ENCODE results near the gene NR2C2AP. TPM values are rescaled to one million over a fixed set of nuclear protein-coding genes. Genes with fewer than 3 reads are reported as not detected.

Gene NR2C2AP
- total and polyA plus RNA-seq, 2 donors (not counting 3 experiments of a cell fraction or from before 2014, with no cell fraction given) = 11.9 to 17.5 TPM

GRCh38 chr19:19236173-19236572 is 33.0 kb upstream of the NR2C2AP start:
- no peaks in the 10 kb centered on the region for H3K9me1 ChIP-seq (replicated peaks; ENCODE audit: control insufficient read depth, extremely low read depth, insufficient read depth, low read length)
- CTCF ChIA-PET = no interaction called here

More at GRCh38 chr19:19236173-19236572, 33.0 kb upstream of the NR2C2AP start:
- Histone ChIP-seq H3K79me2 (ENCODE audit: control insufficient read depth, insufficient read depth, low read length) (no peaks in the 10 kb centered on the region), H3K27me3 (ENCODE audit: control insufficient read depth in 2 of 2, insufficient read depth in 2 of 2, low read length in 2 of 2) (no peaks in the 10 kb centered on the region), H3K4me1 (ENCODE audit: control insufficient read depth, extremely low read depth, insufficient read depth, low read length) (no peaks in the 10 kb centered on the region), H3K27ac (ENCODE audit: insufficient read depth, low read depth, low read length) (no peak overlapping the region), H4K20me1 (replicated peaks; ENCODE audit: control insufficient read depth, extremely low read depth, insufficient read depth, low read length) (no peaks in the 10 kb centered on the region), H3K36me3 (ENCODE audit: control insufficient read depth in 2 of 2, extremely low read depth in 1 of 2, insufficient read depth in 2 of 2, low read length in 2 of 2) (no peaks in the 10 kb centered on the region), H3K9ac (replicated peaks; ENCODE audit: extremely low read depth, insufficient read depth, low read length) (no peak overlapping the region), H3K4me3 (replicated peaks in 1 of 3; ENCODE audit: insufficient read depth in 1 of 3, low read depth in 1 of 3, low read length in 3 of 3) (no peak overlapping the region), H3K9me3 (replicated peaks; ENCODE audit: control insufficient read depth, insufficient read depth, low read length) (peaks cover 2% of the 10 kb centered on the region), H2AFZ (ENCODE audit: low read depth, low read length) (no peak overlapping the region), H3K4me2 (ENCODE audit: insufficient read depth, low read length) (no peak overlapping the region)
- POLR2A ChIA-PET = no interaction called here
- TF ChIP-seq MYC (IDR thresholded peaks at IDR 0.05; ENCODE audit: low read depth, low read length) (no peak), POLR2A (IDR thresholded peaks at IDR 0.05; ENCODE audit: low read depth, low read length) (no peak), EZH2 (IDR thresholded peaks at IDR 0.05; ENCODE audit: borderline replicate concordance, low read depth, low read length, severe bottlenecking) (no peak), JUN (IDR thresholded peaks at IDR 0.05; ENCODE audit: borderline replicate concordance, insufficient read depth, insufficient read length, low read depth) (no peak), POLR2AphosphoS5 (IDR thresholded peaks at IDR 0.05; ENCODE audit: insufficient read depth, low read depth, low read length) (no peak), GATA2 (IDR thresholded peaks at IDR 0.05; ENCODE audit: insufficient read depth, insufficient read length, low read depth, low read length) (no peak)
- TF ChIP-seq, protein P1, sequence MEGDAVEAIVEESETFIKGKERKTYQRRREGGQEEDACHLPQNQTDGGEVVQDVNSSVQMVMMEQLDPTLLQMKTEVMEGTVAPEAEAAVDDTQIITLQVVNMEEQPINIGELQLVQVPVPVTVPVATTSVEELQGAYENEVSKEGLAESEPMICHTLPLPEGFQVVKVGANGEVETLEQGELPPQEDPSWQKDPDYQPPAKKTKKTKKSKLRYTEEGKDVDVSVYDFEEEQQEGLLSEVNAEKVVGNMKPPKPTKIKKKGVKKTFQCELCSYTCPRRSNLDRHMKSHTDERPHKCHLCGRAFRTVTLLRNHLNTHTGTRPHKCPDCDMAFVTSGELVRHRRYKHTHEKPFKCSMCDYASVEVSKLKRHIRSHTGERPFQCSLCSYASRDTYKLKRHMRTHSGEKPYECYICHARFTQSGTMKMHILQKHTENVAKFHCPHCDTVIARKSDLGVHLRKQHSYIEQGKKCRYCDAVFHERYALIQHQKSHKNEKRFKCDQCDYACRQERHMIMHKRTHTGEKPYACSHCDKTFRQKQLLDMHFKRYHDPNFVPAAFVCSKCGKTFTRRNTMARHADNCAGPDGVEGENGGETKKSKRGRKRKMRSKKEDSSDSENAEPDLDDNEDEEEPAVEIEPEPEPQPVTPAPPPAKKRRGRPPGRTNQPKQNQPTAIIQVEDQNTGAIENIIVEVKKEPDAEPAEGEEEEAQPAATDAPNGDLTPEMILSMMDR (IDR thresholded peaks at IDR 0.05; ENCODE audit: extremely low read depth in 1 of 2, insufficient read depth in 1 of 2, low read depth in 1 of 2, low read length in 2 of 2) = no peak
- no peak for DNase-seq (ENCODE audit: low read depth, low spot score)
- dilution Hi-C loops (cut with MboI; ENCODE audit: extremely low pct_ligation_motif_present, low sequenced_read_pairs) (no loop called here), intact Hi-C loops (cut with micrococcal nuclease) (no loop called here)
- FAIRE-seq = no peak
- no TSS peak for BruUV-seq (replicated peaks)
